HL-60 (cell line): Measurements from ENCODE around the gene STAMBPL1.
A peak's percentile ranks its signal among the peaks of the same experiment; 100 is the strongest.

Experiments
- CTCF ChIP-seq: IDR thresholded peaks from one replicate; pipeline ENCODE4 v1.5.1; 2011; ENCODE audit warnings: low read length, control low read depth, inconsistent platforms; ENCODE audit not compliant: insufficient read depth
- GABPA ChIP-seq: IDR thresholded peaks from 2 replicates; pipeline ENCODE4 v1.6.1; 2012; ENCODE audit warnings: low read depth
- POLR2AphosphoS5 ChIP-seq: IDR thresholded peaks from 2 replicates; pipeline ENCODE4 v1.6.1; 2012; ENCODE audit warnings: low read depth
- REST ChIP-seq: IDR thresholded peaks from 2 replicates; pipeline ENCODE4 v1.6.1; 2012; ENCODE audit warnings: low read depth; ENCODE audit not compliant: insufficient replicate concordance

- TF ChIP-seq POLR2AphosphoS5 (peak; percentile 81; the same call in 1 of the 2 replicates), CTCF (no peak), REST (peak; percentile 16), GABPA (no peak)
Observed at GRCh38 chr10:88926566-88927415, 46.7 kb downstream of the STAMBPL1 start.
